HEK293T (cell line): ENCODE results near the gene CRABP2.

ENCODE experiments used
- FOXK2 ChIP-seq: fragments of 450-650 bp; IDR thresholded peaks from 2 replicates; pipeline ENCODE4 v1.6.1; 2016; ENCODE audit warnings: mild to moderate bottlenecking
- ZNF384 ChIP-seq: fragments of 450-650 bp; IDR thresholded peaks from 2 replicates; pipeline ENCODE4 v1.6.1; 2016

- TF ChIP-seq FOXK2 (no peak), ZNF384 (no peak)
Observed at GRCh38 chr1:156721535-156721934, 16.2 kb upstream of the CRABP2 start.
